HG03064 (cell line): ENCODE results near the gene PRRT4.

Experiments
- ATAC-seq: cut with Tn5 transposase; IDR thresholded peaks from one replicate; pipeline ENCODE4 v1.9.1; 2021; ENCODE audit warnings: low read depth; ENCODE audit not compliant: unreplicated experiment

PRRT4 gene

GRCh38 chr7:128378637-128379036 is 17.1 kb upstream of the PRRT4 start:
- no peak for ATAC-seq

GRCh38 chr7:128376077-128376476 is 14.6 kb upstream of the PRRT4 start:
- ATAC-seq, result no peak

- ATAC-seq, result no peak
Observed at GRCh38 chr7:128374041-128374440, 12.6 kb upstream of the PRRT4 start.

GRCh38 chr7:128373606-128374005 is 12.1 kb upstream of the PRRT4 start:
- no peak for ATAC-seq

- no peak for ATAC-seq
Observed at GRCh38 chr7:128370491-128370890, 9.0 kb upstream of the PRRT4 start.

- ATAC-seq, result no peak
Observed at GRCh38 chr7:128366986-128367385, 5.5 kb upstream of the PRRT4 start.

- no peak for ATAC-seq
Observed at GRCh38 chr7:128366300-128366699, 4.8 kb upstream of the PRRT4 start.

GRCh38 chr7:128365432-128365831 is 3.9 kb upstream of the PRRT4 start:
- no peak for ATAC-seq

- no peak for ATAC-seq
Observed at GRCh38 chr7:128364166-128364870, 2.8 kb upstream of the PRRT4 start.

- no peak for ATAC-seq
Observed at GRCh38 chr7:128363261-128363721, 1.8 kb upstream of the PRRT4 start.

- ATAC-seq, result no peak
Observed at GRCh38 chr7:128362670-128363069, 1.2 kb upstream of the PRRT4 start.

GRCh38 chr7:128360359-128360678 is 1.2 kb downstream of the PRRT4 start:
- ATAC-seq, result no peak

- ATAC-seq, result no peak
Observed at GRCh38 chr7:128359939-128360338, 1.6 kb downstream of the PRRT4 start.

GRCh38 chr7:128359336-128359735 is 2.2 kb downstream of the PRRT4 start:
- no peak for ATAC-seq

- ATAC-seq, result no peak
Observed at GRCh38 chr7:128358233-128358632, 3.3 kb downstream of the PRRT4 start.

- ATAC-seq, result no peak
Observed at GRCh38 chr7:128357217-128357613, 4.3 kb downstream of the PRRT4 start.

- no peak for ATAC-seq
Observed at GRCh38 chr7:128356546-128357216, 4.8 kb downstream of the PRRT4 start.

- no peak for ATAC-seq
Observed at GRCh38 chr7:128353610-128354009, 7.9 kb downstream of the PRRT4 start.

- ATAC-seq, result no peak
Observed at GRCh38 chr7:128353189-128353588, 8.3 kb downstream of the PRRT4 start.

- ATAC-seq, result no peak
Observed at GRCh38 chr7:128352636-128353035, 8.9 kb downstream of the PRRT4 start.

GRCh38 chr7:128352153-128352537 is 9.3 kb downstream of the PRRT4 start:
- ATAC-seq, result no peak
